Measurements from ENCODE around the gene RPS6KA2. TPM values are rescaled to one million over a fixed set of nuclear protein-coding genes. Genes with fewer than 3 reads are reported as not detected.
A peak's percentile ranks its signal among the peaks of the same experiment; 100 is the strongest.

The RPS6KA2 gene
- polyA plus RNA-seq, 6 donors from 2014 or later = 2.1 to 5.4 (median 4.6) TPM

DNA sequence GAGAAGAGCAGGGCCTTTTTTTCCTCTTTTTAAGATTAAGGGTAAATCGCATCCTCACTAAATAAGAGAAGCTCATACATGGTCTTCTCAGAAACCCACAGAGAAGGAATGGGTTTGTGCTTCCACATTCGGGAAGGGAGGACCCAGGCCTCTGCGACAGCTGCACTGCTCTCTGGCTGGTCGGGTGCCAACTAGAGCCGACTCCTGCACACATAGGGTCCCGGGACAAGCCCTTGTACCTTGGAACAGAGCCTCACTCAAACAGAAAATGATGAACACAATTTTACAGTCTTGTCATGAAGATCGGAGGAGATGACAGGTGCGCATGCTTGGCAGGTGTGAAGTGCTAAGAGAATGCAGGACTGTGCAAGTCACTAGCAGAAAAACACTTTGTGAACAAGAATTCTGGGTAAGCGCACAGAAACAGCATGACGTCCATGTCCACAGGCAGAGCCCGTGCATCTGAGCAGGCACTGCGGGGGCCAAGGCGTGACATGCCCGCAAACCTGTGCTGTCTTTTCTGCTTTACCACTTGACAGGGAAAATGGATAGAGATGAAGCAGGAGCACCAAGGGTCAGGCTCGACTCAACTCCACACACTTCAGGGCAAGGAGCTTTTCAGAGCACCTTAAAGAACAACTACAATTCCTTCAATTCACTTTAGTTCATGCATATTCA is 143.3 kb downstream of the RPS6KA2 start:
- DNase-seq = no peak
- Mint-ChIP-seq H3K36me3 (peaks cover 13% of the 10 kb centered on the region in 2 donors), H3K9me3 (peaks cover 0 to 13% (median 8%) of the 10 kb centered on the region in 7 donors), H3K4me1 (peaks cover 12 to 19% (median 16%) of the 10 kb centered on the region in 3 donors), H3K4me3 (peak overlapping the region in 1 of 8 donors; percentile 64), H3K27ac (no peak overlapping the region), H3K27me3 (peaks cover 0 to 7% (median 0%) of the 10 kb centered on the region in 3 donors)
- ATAC-seq (ENCODE audit: low read depth in 2 of 2) = no peak

DNA sequence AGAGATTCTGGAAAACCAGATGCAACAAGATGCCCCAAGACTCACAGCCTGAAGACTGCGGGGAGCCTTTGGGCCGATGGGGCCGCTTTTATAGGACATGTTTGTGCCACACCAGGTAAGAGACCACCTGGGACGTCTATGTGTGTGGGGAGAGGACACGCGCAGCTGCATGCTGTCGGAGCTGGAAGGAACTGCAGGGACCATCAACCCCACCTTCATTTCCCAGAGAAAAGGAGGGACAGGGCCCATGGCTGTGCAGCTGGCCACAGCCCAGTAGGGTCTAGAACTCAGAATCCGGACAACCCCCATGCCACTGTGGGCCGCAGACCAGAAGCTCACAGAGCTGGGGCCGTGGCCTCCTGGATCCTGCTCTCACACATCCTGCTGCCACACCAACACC is 144.0 kb downstream of the RPS6KA2 start:
- H3K9me3 Mint-ChIP-seq = peaks cover 0 to 7% (median 5%) of the 10 kb centered on the region in 7 donors
- H3K4me1 Mint-ChIP-seq = peaks cover 9 to 12% (median 10%) of the 10 kb centered on the region in 3 donors
- DNase-seq (no peak), ATAC-seq (ENCODE audit: low read depth in 2 of 2) (no peak)
- H3K4me3 Mint-ChIP-seq = no peak overlapping the region
- H3K27ac Mint-ChIP-seq = no peak overlapping the region
- H3K36me3 Mint-ChIP-seq = peaks cover 13 to 16% of the 10 kb centered on the region in 2 donors
- H3K27me3 Mint-ChIP-seq = peaks cover 0 to 7% (median 0%) of the 10 kb centered on the region in 3 donors

DNA sequence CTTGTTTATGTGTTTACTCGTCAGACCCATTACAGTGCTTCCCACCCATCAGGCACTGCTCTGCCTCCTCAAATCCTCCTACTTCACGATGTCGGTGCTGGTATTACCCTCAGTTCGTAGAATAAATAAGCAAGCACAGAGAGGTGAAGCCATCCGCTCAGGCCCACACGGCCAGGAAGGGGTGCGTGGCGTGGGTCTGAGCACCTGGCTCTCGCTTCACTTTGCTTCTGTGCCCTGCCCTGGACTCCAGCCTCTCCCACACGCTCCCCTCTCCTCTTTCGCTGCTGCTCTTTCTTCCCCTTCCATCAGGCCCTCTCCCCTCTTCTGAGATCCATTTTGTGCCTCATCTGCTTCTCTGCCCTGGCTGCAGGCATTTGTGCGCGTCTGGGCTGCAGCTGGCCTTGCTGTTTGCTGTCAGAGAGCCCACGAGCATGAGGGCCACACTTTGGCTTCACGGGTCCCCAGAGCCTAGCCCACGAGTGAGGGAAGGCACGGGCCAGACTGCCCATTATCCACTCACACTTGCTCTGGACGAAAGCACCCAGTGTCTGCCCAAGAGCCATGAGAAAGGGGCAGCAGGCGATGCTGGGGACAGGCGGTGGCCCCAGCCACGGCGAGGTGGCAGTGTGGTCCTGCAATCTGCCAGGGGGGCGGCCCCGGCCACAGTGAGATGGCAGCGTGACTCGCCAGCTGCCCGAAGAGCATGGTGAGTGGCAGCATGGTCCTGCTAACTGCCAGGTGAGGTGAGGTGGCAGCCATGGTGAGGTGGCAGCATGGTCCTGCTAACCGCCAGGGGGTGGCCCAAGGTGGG is 148.1 kb downstream of the RPS6KA2 start:
- peaks cover 2 to 5% (median 3%) of the 10 kb centered on the region in 3 donors for H3K27me3 Mint-ChIP-seq
- ATAC-seq (ENCODE audit: low read depth in 2 of 2) = no peak
- H3K27ac Mint-ChIP-seq = peak overlapping the region in 2 of 6 donors; percentile 49 to 70
- no peak for DNase-seq
- H3K4me1 Mint-ChIP-seq = no peaks in the 10 kb centered on the region
- peaks cover 5 to 16% of the 10 kb centered on the region in 2 donors for H3K36me3 Mint-ChIP-seq
- H3K9me3 Mint-ChIP-seq = no peaks in the 10 kb centered on the region
- no peak overlapping the region for H3K4me3 Mint-ChIP-seq

DNA sequence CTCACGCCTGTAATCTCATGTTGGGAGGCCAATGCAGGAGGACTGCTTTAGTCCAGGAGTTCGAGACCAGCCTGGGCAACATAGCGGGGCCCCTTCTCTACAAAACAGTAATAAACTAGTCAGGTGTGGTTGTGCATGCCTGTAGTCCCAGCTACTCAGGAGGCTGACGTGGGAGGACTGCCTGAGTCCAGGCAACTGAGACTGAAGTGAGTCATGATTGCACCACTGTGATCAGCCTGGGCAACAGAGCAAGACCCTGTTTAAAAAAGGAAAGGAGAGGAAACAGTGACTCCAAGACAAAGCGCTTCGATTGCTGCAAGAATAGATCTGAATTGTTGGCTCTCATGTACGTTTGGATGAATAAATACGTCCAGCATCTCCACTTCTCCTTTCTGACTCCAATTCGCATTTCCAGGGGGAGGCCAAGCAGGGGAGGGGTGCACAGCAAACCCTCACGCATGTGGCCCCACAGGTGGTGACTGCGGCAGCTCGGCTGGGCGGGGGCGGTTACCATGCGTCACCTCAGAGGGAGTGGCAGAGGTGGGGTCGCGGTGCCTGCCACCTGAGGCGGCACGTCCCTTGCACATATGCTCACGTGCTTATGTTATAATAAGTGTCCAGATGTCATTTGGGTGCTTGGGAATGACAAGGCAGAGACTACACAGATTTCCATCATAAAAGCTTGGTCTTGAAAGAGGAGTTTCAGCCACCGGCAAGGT is 149.2 kb downstream of the RPS6KA2 start:
- no peaks in the 10 kb centered on the region for H3K9me3 Mint-ChIP-seq
- no peak for ATAC-seq (ENCODE audit: low read depth in 2 of 2)
- H3K27me3 Mint-ChIP-seq = peaks cover 0 to 6% (median 3%) of the 10 kb centered on the region in 3 donors
- peaks cover 8 to 16% of the 10 kb centered on the region in 2 donors for H3K36me3 Mint-ChIP-seq
- no peaks in the 10 kb centered on the region for H3K4me1 Mint-ChIP-seq
- no peak overlapping the region for H3K4me3 Mint-ChIP-seq
- no peak for DNase-seq
- peak overlapping the region in 1 of 6 donors; percentile 42 for H3K27ac Mint-ChIP-seq

DNA sequence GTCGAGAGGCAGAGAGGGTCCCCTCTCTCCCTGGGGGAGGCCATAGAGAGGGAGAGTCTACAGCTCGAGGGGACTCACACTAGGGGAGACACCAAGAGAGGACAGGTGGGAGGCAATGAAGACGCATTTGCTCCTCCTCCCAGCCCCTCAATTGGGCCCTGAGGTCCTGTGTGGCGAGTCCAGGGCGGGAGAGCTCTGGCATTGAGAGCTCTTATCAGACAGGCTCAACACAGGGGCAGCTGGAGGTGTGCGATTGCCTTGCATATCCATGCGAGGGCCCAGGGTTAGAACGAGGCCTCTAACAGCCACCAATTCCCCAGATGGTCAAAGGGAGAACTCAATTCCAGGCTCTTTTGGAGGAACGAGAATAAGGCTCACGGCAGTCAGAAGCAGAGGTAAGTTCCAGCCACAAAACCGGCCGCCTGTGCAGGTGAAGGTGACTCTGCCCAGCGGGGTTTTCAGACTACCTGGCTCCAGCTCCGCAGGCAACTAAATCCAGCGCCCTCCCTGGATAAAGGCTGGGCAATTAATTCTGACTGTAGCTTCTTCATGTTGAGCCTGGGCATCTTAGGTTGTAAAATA is 150.3 kb downstream of the RPS6KA2 start:
- peaks cover 8 to 16% of the 10 kb centered on the region in 2 donors for H3K36me3 Mint-ChIP-seq
- H3K27ac Mint-ChIP-seq = no peak overlapping the region
- no peaks in the 10 kb centered on the region for H3K9me3 Mint-ChIP-seq
- peaks cover 0 to 6% (median 3%) of the 10 kb centered on the region in 3 donors for H3K27me3 Mint-ChIP-seq
- no peak for ATAC-seq (ENCODE audit: low read depth in 2 of 2)
- no peaks in the 10 kb centered on the region for H3K4me1 Mint-ChIP-seq
- H3K4me3 Mint-ChIP-seq = no peak overlapping the region
- DNase-seq = no peak

DNA sequence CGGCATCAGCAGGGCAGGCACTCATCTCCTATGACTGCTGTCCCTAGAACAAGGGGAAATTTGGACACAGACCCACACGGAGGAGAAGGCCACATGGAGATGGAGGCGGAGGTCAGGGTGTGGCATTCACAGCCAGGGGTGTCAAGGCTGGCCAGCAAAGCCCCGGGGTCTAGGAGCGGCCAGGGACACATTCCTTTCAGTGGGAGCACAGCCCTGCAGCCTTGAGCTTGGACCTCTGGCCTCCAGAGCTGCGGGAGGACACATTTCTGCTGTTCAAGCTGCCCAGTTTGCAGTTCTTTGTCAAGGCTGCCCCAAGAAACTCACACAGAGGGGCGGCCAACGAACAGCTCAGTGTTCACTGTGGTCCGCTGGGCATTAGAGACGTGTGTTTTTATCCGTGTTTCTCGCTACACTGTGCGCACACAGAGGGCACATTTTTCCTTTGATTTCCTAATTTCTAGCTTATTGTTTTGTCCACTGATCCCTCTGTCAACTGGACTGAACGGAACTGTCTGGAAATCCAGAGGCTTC is 150.9 kb downstream of the RPS6KA2 start:
- DNase-seq (no peak), ATAC-seq (ENCODE audit: low read depth in 2 of 2) (no peak)
- Mint-ChIP-seq H3K36me3 (peaks cover 8 to 16% of the 10 kb centered on the region in 2 donors), H3K27me3 (peaks cover 0 to 6% (median 3%) of the 10 kb centered on the region in 3 donors), H3K9me3 (no peaks in the 10 kb centered on the region), H3K4me3 (peak overlapping the region in 1 of 8 donors; percentile 31), H3K27ac (no peak overlapping the region), H3K4me1 (no peaks in the 10 kb centered on the region)

DNA sequence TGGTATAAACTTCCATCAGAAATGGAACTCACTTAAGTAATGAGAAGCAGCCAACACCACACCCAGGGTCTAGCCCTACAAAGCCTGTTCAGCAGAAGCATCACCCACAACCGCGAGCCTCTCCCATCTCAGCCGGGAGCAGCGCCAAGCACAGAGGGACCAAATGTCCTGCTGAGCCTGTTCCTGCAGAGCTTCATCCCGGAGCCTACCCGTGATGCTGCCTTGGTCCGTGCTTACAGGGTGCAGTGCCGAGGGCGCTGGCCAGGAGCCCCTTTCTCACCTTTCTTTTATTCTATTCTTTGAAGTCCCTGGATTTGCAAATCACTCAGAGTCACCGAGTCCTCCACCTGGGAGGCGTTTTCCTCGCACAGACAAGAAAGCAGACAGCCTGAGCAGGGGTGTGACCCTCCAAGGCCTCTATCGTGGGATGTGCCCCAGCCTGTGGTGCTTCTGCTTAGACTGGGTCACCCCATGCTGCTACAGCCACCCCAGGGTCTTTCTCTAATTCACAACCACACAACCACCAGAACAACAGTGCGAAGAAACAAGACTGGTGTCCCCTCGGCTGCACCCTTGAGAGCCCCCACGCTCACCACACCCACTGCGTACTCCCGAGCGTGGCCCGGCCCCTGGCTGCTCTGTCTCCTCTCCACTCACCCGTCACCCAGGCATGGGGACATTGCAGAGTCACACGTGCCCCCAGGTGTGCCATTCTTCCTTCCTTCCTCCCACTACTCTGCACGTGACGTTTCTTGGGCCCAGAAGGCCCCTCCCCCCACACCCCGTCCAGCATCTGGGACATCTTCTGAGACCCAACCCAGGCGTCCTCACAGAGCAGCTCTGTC is 152.1 kb downstream of the RPS6KA2 start:
- DNase-seq (no peak), ATAC-seq (ENCODE audit: low read depth in 2 of 2) (no peak)
- Mint-ChIP-seq H3K4me3 (no peak overlapping the region), H3K27ac (no peak overlapping the region), H3K9me3 (no peaks in the 10 kb centered on the region), H3K4me1 (no peaks in the 10 kb centered on the region), H3K36me3 (peaks cover 8 to 15% of the 10 kb centered on the region in 2 donors), H3K27me3 (peaks cover 0 to 6% (median 3%) of the 10 kb centered on the region in 3 donors)

DNA sequence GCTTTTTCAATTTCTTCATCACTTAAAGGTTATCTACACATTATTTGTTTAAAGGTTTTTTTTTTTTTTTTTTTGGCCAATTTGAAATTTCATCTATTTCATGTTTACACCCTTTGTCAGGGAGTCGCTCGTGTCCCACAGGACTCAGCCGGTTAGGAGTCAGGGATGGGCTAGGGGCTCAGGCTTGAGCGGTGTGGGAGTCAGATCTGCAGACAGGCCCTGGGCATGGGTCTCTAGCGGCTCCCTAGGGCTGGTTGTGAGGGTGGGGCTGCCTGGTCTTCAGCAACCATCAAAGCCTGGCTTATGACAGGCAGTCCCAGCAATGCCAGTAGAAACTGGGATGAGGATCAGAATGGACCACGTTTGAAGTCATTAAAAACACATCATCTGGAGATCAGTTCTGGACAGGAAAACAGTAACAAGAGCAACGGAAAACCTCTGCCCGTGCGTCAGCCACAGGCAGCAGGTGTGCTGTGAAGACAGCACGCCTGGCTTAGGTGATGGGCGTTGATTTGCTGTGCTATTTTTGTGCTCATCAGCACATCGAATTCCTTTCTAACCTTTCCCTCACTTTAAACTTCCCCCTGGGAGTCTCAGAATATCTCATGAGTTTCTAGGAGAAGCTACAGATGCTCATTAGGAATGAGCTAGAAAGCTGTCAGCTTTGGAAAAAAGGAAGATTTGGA is 153.0 kb downstream of the RPS6KA2 start:
- no peaks in the 10 kb centered on the region for H3K9me3 Mint-ChIP-seq
- H3K4me1 Mint-ChIP-seq = no peaks in the 10 kb centered on the region
- H3K27me3 Mint-ChIP-seq = peaks cover 0 to 6% (median 3%) of the 10 kb centered on the region in 3 donors
- H3K4me3 Mint-ChIP-seq = no peak overlapping the region
- no peak for DNase-seq
- H3K36me3 Mint-ChIP-seq = peaks cover 3 to 6% of the 10 kb centered on the region in 2 donors
- H3K27ac Mint-ChIP-seq = peak overlapping the region in 2 of 6 donors; percentile 34 to 51
- no peak for ATAC-seq (ENCODE audit: low read depth in 2 of 2)

DNA sequence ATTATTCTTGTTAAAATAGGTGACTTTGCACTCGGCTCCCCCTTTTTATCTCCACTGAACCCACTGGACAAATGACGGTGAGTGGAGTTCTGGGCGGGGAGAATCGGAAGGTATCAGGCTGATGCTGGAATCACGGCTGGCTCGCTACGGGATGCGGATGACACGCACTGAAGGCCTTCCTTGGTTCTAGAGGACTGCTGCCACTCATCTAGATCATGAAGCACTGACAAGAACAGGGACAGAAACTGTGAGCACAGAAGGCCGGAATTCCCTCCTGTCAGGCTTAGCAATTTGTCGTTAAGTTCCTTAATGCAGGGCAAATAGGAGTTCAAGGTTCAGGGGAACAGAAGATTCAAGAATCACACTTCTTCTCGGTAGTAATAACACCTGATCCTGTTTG is 154.4 kb downstream of the RPS6KA2 start:
- Mint-ChIP-seq H3K4me3 (no peak overlapping the region), H3K36me3 (peaks cover 0 to 3% of the 10 kb centered on the region in 2 donors), H3K9me3 (no peaks in the 10 kb centered on the region), H3K4me1 (no peaks in the 10 kb centered on the region), H3K27me3 (peaks cover 0 to 6% (median 3%) of the 10 kb centered on the region in 3 donors), H3K27ac (peak overlapping the region in 2 of 6 donors; percentile 26 to 72)
- no peak for ATAC-seq (ENCODE audit: low read depth in 2 of 2)
- no peak for DNase-seq

DNA sequence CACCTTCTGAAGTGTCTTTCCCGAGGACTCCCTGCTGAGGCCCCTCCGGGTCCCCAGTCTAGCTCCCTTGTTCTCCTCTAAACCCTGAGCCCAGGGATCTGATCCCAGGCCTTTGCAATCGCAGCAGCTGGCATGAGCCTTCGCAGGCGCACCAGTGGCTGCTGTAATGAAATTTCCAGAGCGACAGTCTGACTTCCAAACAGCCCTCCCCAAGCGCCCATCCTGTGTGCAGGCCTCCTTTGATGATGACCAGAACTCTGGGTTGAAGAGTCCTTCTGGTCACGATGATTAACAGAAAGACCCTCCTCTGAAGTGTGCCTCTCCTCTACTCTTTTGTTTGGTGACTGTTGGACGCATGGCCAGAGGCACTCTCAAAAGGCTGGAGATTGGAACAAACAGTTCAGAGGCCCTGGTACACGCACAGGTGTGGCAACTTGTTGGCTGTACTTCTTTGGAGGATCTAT is 155.2 kb downstream of the RPS6KA2 start:
- Mint-ChIP-seq H3K4me3 (no peak overlapping the region), H3K9me3 (no peaks in the 10 kb centered on the region), H3K27ac (peak overlapping the region in 3 of 6 donors; percentile 38 to 79 (median 67)), H3K36me3 (peaks cover 0 to 7% of the 10 kb centered on the region in 2 donors), H3K27me3 (peaks cover 0 to 6% (median 3%) of the 10 kb centered on the region in 3 donors), H3K4me1 (peaks cover 0 to 3% (median 0%) of the 10 kb centered on the region in 3 donors)
- DNase-seq = no peak
- no peak for ATAC-seq (ENCODE audit: low read depth in 2 of 2)

DNA sequence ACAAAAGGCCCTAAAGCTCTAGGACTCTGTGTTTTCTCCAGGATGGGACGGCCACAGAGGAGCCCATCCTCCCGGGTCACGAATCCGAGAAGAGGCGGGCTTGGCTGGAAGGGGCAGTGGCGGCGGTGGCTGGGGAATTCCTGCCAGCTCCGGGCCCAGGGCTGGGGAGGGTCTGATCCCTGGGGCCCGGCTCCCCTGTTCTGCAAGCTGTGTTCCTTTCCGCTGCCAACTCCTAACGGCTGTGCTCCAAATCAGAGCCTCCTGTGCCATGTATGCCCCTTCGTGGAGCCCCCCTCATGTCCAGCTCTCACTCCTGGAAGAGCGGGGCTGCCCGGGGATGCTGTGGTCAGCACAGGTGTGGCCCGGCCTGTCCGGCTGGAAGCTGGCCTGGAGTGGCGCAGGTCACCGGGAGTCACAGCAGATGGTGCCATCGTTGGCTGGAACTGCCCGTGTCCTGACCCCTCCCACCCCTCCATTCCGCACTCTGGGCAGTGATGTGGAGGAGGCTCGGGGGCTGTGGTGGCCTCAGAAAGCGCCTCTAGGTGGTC is 156.1 kb downstream of the RPS6KA2 start:
- no peak overlapping the region for H3K27ac Mint-ChIP-seq
- no peaks in the 10 kb centered on the region for H3K9me3 Mint-ChIP-seq
- DNase-seq = no peak
- ATAC-seq (ENCODE audit: low read depth in 2 of 2) = no peak
- H3K27me3 Mint-ChIP-seq = peaks cover 0 to 6% (median 3%) of the 10 kb centered on the region in 3 donors
- peaks cover 0 to 7% of the 10 kb centered on the region in 2 donors for H3K36me3 Mint-ChIP-seq
- no peak overlapping the region for H3K4me3 Mint-ChIP-seq
- H3K4me1 Mint-ChIP-seq = peaks cover 0 to 5% (median under 1%) of the 10 kb centered on the region in 3 donors

Measured in naive B cell (primary cell).